ENCODE measurements around the gene LSP1.
"Not testable (repeated sequence)": the region's sequence is repeated elsewhere in the genome, so short reads cannot be mapped to it uniquely, and the experiment has no call there.

Gene LSP1

DNA sequence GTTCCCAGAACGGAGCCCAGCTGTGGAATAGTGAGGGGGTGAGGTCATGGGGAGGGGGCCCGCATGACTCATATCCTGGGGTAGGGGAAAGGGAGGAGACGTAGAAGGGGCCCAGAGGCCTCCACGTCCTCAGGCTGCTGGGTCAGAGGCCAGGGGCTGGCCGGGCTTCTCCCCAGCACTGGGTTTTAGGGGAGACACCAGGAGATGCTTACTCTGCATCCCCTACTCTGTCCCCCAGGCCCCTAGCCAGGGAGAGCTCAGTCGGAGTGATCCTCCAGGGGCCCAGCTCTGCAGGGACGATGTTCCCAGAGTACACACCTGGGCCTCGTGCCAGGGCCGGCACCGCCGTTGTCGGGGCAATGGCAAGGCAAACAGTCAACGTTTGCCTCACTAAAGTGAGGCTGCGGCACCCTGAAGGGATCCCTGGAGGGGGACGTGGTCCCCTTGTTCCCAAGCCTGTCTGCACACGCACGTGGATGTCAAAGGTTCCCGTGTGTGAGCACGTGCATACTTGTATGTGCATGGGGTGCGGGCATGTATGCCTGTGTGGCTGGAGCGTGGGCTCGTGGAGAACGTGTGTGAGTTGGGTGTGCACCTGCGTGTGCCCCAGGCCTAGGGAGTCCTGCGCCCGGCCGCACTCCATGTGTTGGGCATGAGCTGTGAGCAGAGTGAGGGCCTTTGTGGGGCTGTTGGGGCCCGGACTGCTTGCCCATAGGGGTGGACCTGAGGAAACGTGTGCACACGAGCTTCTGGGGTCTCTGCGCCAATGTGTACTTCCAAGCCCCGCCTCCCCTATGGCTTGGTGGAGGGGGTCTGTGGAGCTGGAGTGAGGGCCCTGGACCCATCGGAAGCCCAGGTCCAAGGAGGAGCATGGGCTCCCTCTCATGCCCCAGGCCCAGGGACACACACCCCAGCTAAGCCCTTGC is 24.6 kb downstream of the LSP1 start:
- no peak for DNase-seq (ENCODE audit: low read depth)

DNA sequence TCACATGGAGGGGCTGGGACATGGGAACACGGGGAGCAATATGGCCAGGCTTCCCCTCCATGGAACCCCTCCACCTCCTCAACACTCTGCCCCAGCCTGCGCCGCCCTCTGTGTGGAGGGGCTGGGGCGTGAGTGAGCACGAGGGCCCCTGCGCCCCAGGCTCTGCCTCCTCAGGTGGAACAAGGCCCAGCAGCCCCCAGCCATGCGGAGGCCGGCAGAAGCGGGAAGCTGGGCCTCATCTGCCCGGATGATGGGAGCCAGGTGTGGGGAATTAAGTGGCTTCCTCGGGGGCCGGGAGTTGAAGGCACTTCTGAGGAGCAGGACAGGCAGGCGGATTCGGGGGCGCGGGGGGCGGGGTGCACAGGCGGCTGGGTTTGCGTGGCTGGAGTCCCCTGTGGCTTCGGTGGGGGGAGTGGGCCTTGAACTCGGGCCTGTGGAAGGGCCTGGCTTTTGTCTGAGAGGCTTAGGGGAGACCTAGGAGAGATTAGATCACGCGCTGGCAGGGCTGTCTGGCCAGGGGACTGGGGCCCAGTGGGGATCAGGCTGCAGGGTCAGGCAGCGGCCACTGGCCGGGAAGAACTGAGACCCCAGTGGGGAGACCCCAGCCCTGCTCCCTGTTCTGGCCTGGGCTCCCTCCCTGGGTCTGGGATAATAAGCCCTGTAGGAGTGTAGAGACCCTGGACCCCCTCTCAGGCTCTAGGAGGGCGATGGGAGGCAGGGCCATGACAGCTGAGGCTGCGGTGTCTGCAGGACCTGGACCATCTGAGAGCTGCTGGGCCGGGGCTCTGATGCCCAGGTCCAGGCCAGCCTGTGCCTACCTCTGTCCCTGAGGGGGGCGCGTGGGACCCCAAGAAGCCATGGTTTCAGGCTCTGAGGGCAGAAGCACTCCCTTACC is 25.5 kb downstream of the LSP1 start:
- DNase-seq (ENCODE audit: low read depth): no peak

- DNase-seq (ENCODE audit: low read depth): no peak
These were observed 26.6 kb downstream of the LSP1 start for GRCh38 chr11:1879342-1879940.

DNA sequence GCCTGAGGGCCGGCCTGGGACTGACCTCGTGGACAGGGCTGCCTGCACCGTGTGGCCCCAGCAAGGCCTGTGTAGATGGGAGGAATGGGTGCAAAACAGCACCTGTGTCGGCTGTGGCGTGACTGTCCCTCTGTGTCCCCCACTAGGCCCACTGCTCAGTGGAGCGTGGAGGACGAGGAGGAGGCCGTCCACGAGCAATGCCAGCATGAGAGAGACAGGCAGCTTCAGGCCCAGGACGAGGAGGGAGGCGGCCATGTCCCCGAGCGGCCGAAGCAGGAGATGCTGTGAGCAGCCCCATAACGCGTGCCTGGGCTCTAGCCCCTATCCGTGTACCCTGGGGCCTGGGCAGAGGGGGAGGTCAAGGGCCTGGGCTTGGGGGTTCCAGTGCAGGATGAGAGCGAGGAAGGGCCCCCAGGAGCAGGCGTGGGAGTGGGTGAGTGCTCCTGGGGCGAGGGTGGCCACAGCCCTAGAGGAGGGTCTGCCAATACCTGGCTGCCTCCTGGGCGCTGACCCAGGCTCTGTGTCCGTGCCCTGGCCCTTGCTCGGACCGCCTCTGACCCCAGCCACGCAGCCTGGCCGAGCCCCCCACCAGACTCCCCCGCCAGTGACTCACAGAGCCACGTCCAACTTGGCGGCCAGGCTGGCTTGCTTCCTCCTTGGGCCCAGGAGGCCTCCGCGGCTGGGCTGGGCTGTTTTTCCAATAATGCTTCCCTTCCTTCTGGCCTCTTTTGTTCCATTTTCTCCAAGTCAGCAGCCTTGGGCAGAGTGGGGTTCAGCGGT is 27.2 kb downstream of the LSP1 start:
- DNase-seq (ENCODE audit: low read depth): no peak

GRCh38 chr11:1880746-1881441 is 28.0 kb downstream of the LSP1 start:
- no peak for DNase-seq (ENCODE audit: low read depth)

DNA sequence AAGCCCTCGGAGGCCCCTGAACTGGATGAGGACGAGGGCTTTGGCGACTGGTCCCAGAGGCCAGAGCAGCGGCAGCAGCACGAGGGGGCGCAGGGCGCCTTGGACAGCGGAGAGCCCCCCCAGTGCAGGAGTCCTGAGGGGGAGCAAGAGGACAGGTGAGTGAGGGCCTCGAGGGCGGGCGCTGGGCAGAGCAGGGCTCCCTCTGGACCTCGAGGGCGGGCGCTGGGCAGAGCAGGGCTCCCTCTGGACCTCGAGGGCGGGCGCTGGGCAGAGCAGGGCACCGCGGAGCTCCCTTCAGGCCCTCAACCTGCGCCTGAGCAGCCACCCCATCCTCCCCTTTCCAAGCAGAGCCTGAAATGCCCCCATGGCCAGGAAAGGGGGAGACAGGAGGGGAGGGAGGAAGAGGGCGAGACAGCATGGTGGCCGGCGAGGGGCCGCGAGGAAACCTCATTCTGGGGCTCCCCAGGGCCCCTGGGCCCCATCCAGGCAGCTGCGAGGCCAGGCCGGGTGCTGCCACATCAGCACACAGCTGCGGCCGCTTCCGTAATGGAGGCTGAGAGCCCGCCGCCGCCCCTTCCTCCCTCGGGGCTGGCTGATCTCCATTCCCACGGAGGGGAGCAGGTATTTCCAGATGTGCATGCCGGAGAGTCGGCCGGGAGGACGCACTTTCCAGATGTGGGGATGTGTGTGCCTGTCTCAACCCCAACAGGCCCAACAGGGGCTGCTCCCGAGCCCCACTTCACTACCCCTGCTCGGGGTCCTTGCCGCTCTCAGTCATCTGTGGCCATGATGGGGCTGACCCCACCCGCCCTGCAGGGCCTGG is 28.8 kb downstream of the LSP1 start:
- no peak for DNase-seq (ENCODE audit: low read depth)

GRCh38 chr11:1882265-1883238 is 29.7 kb downstream of the LSP1 start:
- peak; percentile 72 for DNase-seq (ENCODE audit: low read depth)

DNA sequence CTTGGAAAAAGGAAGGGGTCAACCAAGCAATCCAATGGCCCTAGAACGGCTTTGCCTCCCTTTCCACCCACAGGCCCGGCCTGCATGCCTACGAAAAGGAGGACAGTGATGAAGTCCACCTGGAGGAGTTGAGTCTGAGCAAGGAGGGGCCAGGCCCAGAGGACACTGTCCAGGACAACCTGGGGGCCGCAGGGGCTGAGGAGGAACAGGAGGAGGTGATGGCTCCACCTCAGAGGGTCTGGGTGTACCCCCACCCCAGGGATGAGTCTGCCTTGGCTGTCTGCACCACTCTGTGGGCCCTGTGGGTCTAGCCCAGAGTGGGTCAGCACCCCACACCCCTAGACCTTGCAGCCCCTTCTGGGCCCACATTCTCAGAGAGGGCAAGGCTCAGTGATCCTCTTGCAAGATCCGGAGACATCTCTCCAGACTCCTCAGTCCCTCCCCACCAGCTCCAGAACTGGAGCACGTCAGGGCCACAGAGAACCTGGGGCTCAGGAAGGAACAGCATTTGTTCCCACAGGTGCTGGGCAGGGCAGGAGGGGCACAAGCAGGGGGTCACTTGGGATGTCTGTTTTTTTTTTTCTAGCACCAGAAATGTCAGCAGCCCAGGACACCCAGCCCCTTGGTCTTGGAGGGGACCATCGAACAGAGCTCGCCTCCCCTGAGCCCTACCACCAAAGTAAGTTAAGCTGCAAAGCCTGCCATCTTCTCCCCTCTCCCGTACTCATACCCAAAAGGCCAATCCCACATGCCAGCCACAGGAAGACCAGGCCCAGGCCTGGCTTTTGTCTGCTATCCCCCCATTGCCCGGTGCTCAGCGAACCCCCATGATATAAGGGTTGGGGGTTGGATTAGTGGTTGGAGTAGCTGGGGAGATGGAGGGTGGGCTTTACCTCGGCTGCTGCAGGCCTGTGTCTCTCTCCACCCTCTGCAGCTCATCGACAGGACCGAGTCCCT is 30.7 kb downstream of the LSP1 start:
- DNase-seq (ENCODE audit: low read depth): no peak

DNA sequence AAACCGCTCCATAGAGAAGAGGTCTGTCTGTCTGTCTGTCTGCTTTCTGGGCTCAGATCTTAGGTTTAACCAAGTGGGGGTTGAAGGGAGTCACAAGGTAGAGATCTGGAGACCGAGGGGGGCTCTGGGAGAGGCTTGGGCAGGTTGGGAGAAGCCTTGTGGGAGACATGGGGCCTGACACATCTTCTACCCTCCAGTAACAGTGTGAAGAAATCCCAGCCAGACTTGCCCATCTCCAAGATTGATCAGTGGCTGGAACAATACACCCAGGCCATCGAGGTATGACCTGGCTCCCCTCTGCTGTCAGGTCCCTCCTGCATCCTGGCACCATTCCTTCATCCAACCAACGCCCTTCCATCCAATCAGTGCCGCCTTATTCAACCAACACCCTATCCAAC is 31.4 kb downstream of the LSP1 start:
- DNase-seq (ENCODE audit: low read depth): no peak

GRCh38 chr11:1886551-1886950 is 33.7 kb downstream of the LSP1 start:
- not testable (repeated sequence) for DNase-seq (ENCODE audit: low read depth)

DNA sequence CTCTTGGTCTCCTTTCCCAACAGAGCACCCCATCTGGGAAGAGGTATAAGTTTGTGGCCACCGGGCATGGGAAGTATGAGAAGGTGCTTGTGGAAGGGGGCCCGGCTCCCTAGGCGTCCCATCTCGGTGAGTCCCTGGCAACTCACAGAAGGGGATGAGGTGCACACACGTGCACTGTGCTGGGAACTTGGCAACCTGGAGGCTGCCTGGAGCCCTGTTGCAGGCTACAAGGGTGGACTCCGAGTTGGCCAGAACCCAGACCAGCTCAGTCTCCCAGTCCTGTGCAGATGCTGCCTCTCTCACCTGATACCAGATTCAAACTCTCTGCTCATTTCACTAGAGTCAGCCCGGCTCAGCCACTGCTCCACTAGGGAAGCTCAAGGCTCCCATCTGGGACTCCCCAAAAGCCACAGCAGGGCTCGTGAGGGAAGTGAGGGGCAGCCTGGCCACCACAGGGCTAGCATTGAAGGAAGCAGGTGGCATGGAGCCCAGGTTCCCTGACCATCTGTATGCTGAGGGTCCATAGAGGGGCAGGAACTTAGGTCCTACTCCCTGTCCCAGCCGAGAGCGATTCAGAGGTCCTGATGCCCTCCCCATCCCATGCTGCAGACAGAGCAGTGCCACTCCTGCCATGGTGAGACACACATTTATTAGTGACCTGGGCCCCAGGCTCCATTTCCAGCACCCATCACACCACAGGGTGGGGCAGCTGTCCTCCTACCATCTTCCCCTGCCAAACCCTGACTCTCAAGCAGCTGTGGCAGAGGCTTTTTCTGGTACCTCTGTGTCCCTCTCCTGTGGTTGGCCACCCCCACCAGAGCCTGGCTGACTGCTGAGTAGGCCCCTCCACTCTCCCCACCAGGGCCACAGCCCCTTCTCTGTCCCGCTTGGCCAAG is 34.8 kb downstream of the LSP1 start:
- DNase-seq (ENCODE audit: low read depth): no peak

GRCh38 chr11:1888347-1888753 is 35.5 kb downstream of the LSP1 start:
- DNase-seq (ENCODE audit: low read depth): no peak

- DNase-seq (ENCODE audit: low read depth): no peak
These were observed 35.9 kb downstream of the LSP1 start for GRCh38 chr11:1888811-1889210.

GRCh38 chr11:1889224-1889930 is 36.5 kb downstream of the LSP1 start:
- DNase-seq (ENCODE audit: low read depth): peak; percentile 56

- no peak for DNase-seq (ENCODE audit: low read depth)
These were observed 37.3 kb downstream of the LSP1 start for GRCh38 chr11:1889941-1890855.

All from activated T-cell treated with anti-CD3 and anti-CD28 coated beads for 24 hours (primary cell).